Erythroblast (primary cell): Measurements from ENCODE around the gene PPT1.

ENCODE experiments used
- GATA1 ChIP-seq: IDR thresholded peaks from 2 replicates; pipeline ENCODE4 v1.6.1; 2011; ENCODE audit warnings: low read depth, mild to moderate bottlenecking, control low read depth, low read length, moderate library complexity
- POLR2A ChIP-seq: IDR thresholded peaks from 2 replicates; pipeline ENCODE4 v1.6.1; 2011; ENCODE audit warnings: mild to moderate bottlenecking, low read length

GRCh38 chr1:40039245-40039756 lies 57.8 kb downstream of the PPT1 start:
- no peak for TF ChIP-seq POLR2A
- no peak for TF ChIP-seq GATA1
